HEK293 (cell line): ENCODE measurements around the gene ATP13A1.
"Not testable (repeated sequence)": the region's sequence is repeated elsewhere in the genome, so short reads cannot be mapped to it uniquely, and the experiment has no call there.

Experiments
- CTCF ChIA-PET: fragments of 350-600 bp; formaldehyde crosslinking; extraction: SDS; loops from one replicate; lab custom pipeline; 2021; ENCODE audit warnings: antibody characterized with exemption; lab: Yijun Ruan, JAX
- POLR2A ChIA-PET: fragments of 300-600 bp; formaldehyde crosslinking; extraction: SDS; loops from one replicate; lab custom pipeline; 2020; ENCODE audit warnings: antibody characterized with exemption, inconsistent platforms; lab: Yijun Ruan, JAX
- H3K27ac ChIP-seq: fragments of 200-500 bp; sonication (Bioruptor generic); 2 replicates; pipeline ENCODE4 v1.5.1; 2014; ENCODE audit warnings: low read depth, low read length, control low read depth, inconsistent platforms; ENCODE audit errors: extremely low read depth
- H3K36me3 ChIP-seq, 2 experiments: fragments of 200-500 bp in 1 of 2; sonication (Bioruptor generic) in 1 of 2; 1 replicate in 1 of 2; 2 replicates in 1 of 2; pipeline ENCODE4 v1.5.1; 2014 to 2017; ENCODE audit warnings: inconsistent platforms in 2 of 2, low read length in 2 of 2; ENCODE audit not compliant: control insufficient read depth in 2 of 2, insufficient read depth in 1 of 2
- H3K4me1 ChIP-seq: fragments of 200-500 bp; sonication (Bioruptor generic); 2 replicates; pipeline ENCODE4 v1.5.1; 2014; ENCODE audit warnings: mild to moderate bottlenecking, low read length, inconsistent platforms; ENCODE audit not compliant: control insufficient read depth, insufficient read depth
- H3K4me3 ChIP-seq: 2 replicates; pipeline ENCODE4 v1.5.1; 2011; ENCODE audit warnings: low read depth, mild to moderate bottlenecking, control low read depth, low read length, moderate library complexity
- H3K9me3 ChIP-seq: fragments of 200-500 bp; sonication (Bioruptor generic); 2 replicates; pipeline ENCODE4 v1.5.1; 2014; ENCODE audit warnings: low read depth, low read length, inconsistent platforms; ENCODE audit not compliant: control insufficient read depth, insufficient read depth
- GLIS1 ChIP-seq: fragments of 450-650 bp; formaldehyde crosslinking; IDR thresholded peaks from 2 replicates; pipeline ENCODE4 v1.5.1; 2016; ENCODE audit warnings: missing biosample characterization, missing genetic modification characterization
- OSR2 ChIP-seq: fragments of 450-650 bp; formaldehyde crosslinking; IDR thresholded peaks from 2 replicates; pipeline ENCODE4 v1.5.1; 2016; ENCODE audit warnings: missing biosample characterization, missing genetic modification characterization
- ZNF114 ChIP-seq: fragments of 450-650 bp; formaldehyde crosslinking; IDR thresholded peaks from 2 replicates; pipeline ENCODE4 v1.5.0; 2017; ENCODE audit warnings: missing biosample characterization, missing genetic modification characterization
- ZNF146 ChIP-seq: fragments of 450-650 bp; formaldehyde crosslinking; IDR thresholded peaks from 2 replicates; pipeline ENCODE4 v1.5.1; 2016; ENCODE audit warnings: missing biosample characterization, missing genetic modification characterization
- ZNF157 ChIP-seq: fragments of 450-650 bp; formaldehyde crosslinking; IDR thresholded peaks from 2 replicates; pipeline ENCODE4 v1.5.1; 2016; ENCODE audit warnings: missing biosample characterization, missing genetic modification characterization
- ZNF2 ChIP-seq: fragments of 450-650 bp; formaldehyde crosslinking; IDR thresholded peaks from 2 replicates; pipeline ENCODE4 v1.5.1; 2016; ENCODE audit warnings: missing biosample characterization, missing genetic modification characterization
- ZNF501 ChIP-seq: fragments of 450-650 bp; formaldehyde crosslinking; IDR thresholded peaks from 2 replicates; pipeline ENCODE4 v1.5.1; 2016; ENCODE audit warnings: missing biosample characterization, missing genetic modification characterization
- ZNF510 ChIP-seq: fragments of 450-650 bp; formaldehyde crosslinking; IDR thresholded peaks from 2 replicates; pipeline ENCODE4 v1.5.1; 2018; ENCODE audit warnings: mild to moderate bottlenecking, missing genetic modification characterization, missing biosample characterization; ENCODE audit not compliant: insufficient replicate concordance
- ZNF530 ChIP-seq: fragments of 450-650 bp; formaldehyde crosslinking; IDR thresholded peaks from 2 replicates; pipeline ENCODE4 v1.5.1; 2016; ENCODE audit warnings: low read depth, missing biosample characterization, missing genetic modification characterization
- ZNF549 ChIP-seq: fragments of 450-650 bp; IDR thresholded peaks from 2 replicates; pipeline ENCODE4 v1.5.1; 2018; ENCODE audit warnings: missing biosample characterization, missing genetic modification characterization, mild to moderate bottlenecking, inconsistent platforms, moderate library complexity
- ZNF560 ChIP-seq: fragments of 450-650 bp; formaldehyde crosslinking; IDR thresholded peaks from 2 replicates; pipeline ENCODE4 v1.5.1; 2017; ENCODE audit warnings: missing biosample characterization, missing genetic modification characterization, borderline replicate concordance
- ZNF610 ChIP-seq: fragments of 450-650 bp; formaldehyde crosslinking; IDR thresholded peaks from 2 replicates; pipeline ENCODE4 v1.5.1; 2016; ENCODE audit warnings: missing biosample characterization, missing genetic modification characterization, borderline replicate concordance
- ZNF621 ChIP-seq: fragments of 450-650 bp; formaldehyde crosslinking; IDR thresholded peaks from 2 replicates; pipeline ENCODE4 v1.5.1; 2017; ENCODE audit warnings: missing biosample characterization, missing genetic modification characterization
- ZNF768 ChIP-seq: fragments of 450-650 bp; formaldehyde crosslinking; IDR thresholded peaks from 2 replicates; pipeline ENCODE4 v1.5.1; 2018; ENCODE audit warnings: missing biosample characterization, mild to moderate bottlenecking, missing genetic modification characterization
- ZNF785 ChIP-seq: fragments of 450-650 bp; formaldehyde crosslinking; IDR thresholded peaks from 2 replicates; pipeline ENCODE4 v1.5.1; 2016; ENCODE audit warnings: missing biosample characterization, missing genetic modification characterization
- TF ChIP-seq, protein P1 (sequence below): fragments of 450-650 bp; formaldehyde crosslinking; IDR thresholded peaks from 2 replicates; pipeline ENCODE4 v1.5.1; 2016; ENCODE audit warnings: missing biosample characterization, missing genetic modification characterization
- TF ChIP-seq, protein P2 (sequence below): fragments of 450-650 bp; formaldehyde crosslinking; IDR thresholded peaks from 2 replicates; pipeline ENCODE4 v1.5.1; 2016; ENCODE audit warnings: missing biosample characterization, missing genetic modification characterization
- TF ChIP-seq, protein P3 (sequence below): fragments of 450-650 bp; formaldehyde crosslinking; conservative IDR thresholded peaks from 2 replicates; pipeline ENCODE4 v1.5.1; 2016; ENCODE audit warnings: low read depth, missing biosample characterization, missing genetic modification characterization

Gene ATP13A1

GRCh38 chr19:19602136-19602712 is 61.3 kb downstream of the ATP13A1 start (continued):
- TF ChIP-seq ZNF621 (tag by site-specific recombination) (no peak), ZNF785 (no peak), ZNF560 (tag by site-specific recombination) (no peak), ZNF768 (no peak), ZNF510 (tag by site-specific recombination) (no peak)

GRCh38 chr19:19600793-19601330 is 62.6 kb downstream of the ATP13A1 start:
- Histone ChIP-seq H3K4me3 (no peak overlapping the region), H3K27ac (no peak overlapping the region), H3K9me3 (no peaks in the 10 kb centered on the region), H3K36me3 (no peaks in the 10 kb centered on the region; a peak in 1 of 3 replicates), H3K4me1 (no peaks in the 10 kb centered on the region)
- TF ChIP-seq, protein P1, sequence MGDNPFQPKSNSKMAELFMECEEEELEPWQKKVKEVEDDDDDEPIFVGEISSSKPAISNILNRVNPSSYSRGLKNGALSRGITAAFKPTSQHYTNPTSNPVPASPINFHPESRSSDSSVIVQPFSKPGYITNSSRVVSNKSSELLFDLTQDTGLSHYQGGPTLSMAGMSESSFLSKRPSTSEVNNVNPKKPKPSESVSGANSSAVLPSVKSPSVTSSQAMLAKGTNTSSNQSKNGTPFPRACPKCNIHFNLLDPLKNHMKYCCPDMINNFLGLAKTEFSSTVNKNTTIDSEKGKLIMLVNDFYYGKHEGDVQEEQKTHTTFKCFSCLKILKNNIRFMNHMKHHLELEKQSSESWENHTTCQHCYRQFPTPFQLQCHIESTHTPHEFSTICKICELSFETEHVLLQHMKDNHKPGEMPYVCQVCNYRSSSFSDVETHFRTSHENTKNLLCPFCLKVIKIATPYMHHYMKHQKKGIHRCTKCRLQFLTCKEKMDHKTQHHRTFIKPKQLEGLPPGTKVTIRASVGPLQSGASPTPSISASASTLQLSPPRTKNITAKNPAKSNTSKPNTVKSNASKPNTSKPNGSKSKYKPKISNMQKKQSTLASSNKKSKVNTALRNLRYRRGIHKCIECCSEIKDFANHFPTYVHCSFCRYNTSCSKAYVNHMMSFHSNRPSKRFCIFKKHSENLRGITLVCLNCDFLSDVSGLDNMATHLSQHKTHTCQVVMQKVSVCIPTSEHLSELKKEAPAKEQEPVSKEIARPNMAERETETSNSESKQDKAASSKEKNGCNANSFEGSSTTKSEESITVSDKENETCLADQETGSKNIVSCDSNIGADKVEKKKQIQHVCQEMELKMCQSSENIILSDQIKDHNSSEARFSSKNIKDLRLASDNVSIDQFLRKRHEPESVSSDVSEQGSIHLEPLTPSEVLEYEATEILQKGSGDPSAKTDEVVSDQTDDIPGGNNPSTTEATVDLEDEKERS (tag by site-specific recombination) = no peak
- TF ChIP-seq ZNF510 (tag by site-specific recombination) (no peak), ZNF114 (tag by site-specific recombination) (no peak)
- TF ChIP-seq, protein P2, sequence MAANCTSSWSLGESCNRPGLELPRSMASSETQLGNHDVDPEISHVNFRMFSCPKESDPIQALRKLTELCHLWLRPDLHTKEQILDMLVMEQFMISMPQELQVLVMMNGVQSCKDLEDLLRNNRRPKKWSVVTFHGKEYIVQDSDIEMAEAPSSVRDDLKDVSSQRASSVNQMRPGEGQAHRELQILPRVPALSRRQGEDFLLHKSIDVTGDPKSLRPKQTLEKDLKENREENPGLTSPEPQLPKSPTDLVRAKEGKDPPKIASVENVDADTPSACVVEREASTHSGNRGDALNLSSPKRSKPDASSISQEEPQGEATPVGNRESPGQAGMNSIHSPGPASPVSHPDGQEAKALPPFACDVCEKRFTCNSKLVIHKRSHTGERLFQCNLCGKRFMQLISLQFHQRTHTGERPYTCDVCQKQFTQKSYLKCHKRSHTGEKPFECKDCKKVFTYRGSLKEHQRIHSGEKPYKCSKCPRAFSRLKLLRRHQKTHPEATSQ = no peak
- POLR2A ChIA-PET = no interaction called here
- CTCF ChIA-PET = interaction anchor here (0.7 to 0.9 kb wide), 2 partner anchors 45 to 68 kb away, joined by 3 read pairs; no protein-coding TSS in a partner anchor

GRCh38 chr19:19598728-19599451 is 64.6 kb downstream of the ATP13A1 start:
- POLR2A ChIA-PET, H3K9me3 ChIP-seq, H3K4me1 ChIP-seq, H3K27ac ChIP-seq, H3K36me3 ChIP-seq, H3K4me3 ChIP-seq: not testable (repeated sequence)
- CTCF ChIA-PET = interaction anchor here (1.2 kb wide), 1 partner anchor 46 kb away, joined by 4 read pairs; no protein-coding TSS in a partner anchor

DNA sequence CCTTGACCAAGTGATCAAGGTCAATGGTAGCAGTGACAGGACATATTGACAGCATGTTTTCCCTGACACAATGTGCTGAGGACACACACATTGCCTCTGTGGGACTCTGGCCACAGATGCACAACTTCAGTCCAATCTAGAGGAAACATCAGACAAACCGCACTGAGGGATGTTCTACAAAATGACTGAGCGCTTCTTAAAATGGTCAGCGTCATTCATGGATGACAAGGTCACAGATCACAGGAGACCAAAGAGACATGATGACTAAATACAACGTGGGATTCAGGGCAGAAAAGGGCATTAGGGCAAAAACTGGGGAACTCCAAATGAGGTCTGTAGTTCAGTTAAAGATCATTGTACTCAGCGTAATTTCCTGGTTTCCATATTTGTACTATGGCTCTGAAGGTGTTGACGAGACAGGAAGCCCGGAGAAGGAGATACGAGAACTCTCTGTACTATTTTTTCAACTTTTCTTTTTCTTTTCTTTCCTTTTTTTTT is 65.6 kb downstream of the ATP13A1 start:
- CTCF ChIA-PET = no interaction called here
- Histone ChIP-seq H3K36me3 (peaks cover 0 to 7% of the 10 kb centered on the region in 2 experiments; a peak in 1 of 3 replicates), H3K4me1 (no peaks in the 10 kb centered on the region), H3K4me3 (no peak overlapping the region), H3K27ac (no peak overlapping the region), H3K9me3 (no peaks in the 10 kb centered on the region)
- POLR2A ChIA-PET = no interaction called here
- TF ChIP-seq ZNF501 (tag by site-specific recombination) = no peak
- no peak for TF ChIP-seq ZNF2 (tag by site-specific recombination)
- TF ChIP-seq ZNF146 (tag by site-specific recombination) = no peak
- no peak for TF ChIP-seq ZNF530 (tag by site-specific recombination)
- no peak for TF ChIP-seq ZNF157 (tag by site-specific recombination)
- TF ChIP-seq GLIS1 = no peak
- TF ChIP-seq ZNF610 (tag by site-specific recombination) = no peak
- TF ChIP-seq OSR2 (tag by site-specific recombination) = no peak
- TF ChIP-seq, protein P3, sequence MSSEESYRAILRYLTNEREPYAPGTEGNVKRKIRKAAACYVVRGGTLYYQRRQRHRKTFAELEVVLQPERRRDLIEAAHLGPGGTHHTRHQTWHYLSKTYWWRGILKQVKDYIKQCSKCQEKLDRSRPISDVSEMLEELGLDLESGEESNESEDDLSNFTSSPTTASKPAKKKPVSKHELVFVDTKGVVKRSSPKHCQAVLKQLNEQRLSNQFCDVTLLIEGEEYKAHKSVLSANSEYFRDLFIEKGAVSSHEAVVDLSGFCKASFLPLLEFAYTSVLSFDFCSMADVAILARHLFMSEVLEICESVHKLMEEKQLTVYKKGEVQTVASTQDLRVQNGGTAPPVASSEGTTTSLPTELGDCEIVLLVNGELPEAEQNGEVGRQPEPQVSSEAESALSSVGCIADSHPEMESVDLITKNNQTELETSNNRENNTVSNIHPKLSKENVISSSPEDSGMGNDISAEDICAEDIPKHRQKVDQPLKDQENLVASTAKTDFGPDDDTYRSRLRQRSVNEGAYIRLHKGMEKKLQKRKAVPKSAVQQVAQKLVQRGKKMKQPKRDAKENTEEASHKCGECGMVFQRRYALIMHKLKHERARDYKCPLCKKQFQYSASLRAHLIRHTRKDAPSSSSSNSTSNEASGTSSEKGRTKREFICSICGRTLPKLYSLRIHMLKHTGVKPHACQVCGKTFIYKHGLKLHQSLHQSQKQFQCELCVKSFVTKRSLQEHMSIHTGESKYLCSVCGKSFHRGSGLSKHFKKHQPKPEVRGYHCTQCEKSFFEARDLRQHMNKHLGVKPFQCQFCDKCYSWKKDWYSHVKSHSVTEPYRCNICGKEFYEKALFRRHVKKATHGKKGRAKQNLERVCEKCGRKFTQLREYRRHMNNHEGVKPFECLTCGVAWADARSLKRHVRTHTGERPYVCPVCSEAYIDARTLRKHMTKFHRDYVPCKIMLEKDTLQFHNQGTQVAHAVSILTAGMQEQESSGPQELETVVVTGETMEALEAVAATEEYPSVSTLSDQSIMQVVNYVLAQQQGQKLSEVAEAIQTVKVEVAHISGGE (tag by site-specific recombination) = no peak
- no peak for TF ChIP-seq ZNF549
